Activated naive CD4-positive, alpha-beta T cell treated with anti-CD3 and anti-CD28 coated beads, Interleukin-2, amount 50 U/mL, for 24 hours (primary cell): Measurements from ENCODE around the gene PACS2.
"Not testable (repeated sequence)": the region's sequence is repeated elsewhere in the genome, so short reads cannot be mapped to it uniquely, and the experiment has no call there.

Experiments used
- H3K27ac Mint-ChIP-seq: one replicate; pipeline ENCODE4 v1.8.0; 2021; ENCODE audit warnings: mild to moderate bottlenecking, mixed read lengths
- H3K27me3 Mint-ChIP-seq: one replicate; pipeline ENCODE4 v1.8.0; 2021; ENCODE audit warnings: mixed read lengths
- H3K36me3 Mint-ChIP-seq: one replicate; pipeline ENCODE4 v1.8.0; 2021; ENCODE audit warnings: mixed read lengths
- H3K4me1 Mint-ChIP-seq: one replicate; pipeline ENCODE4 v1.8.0; 2021; ENCODE audit warnings: mixed read lengths
- H3K4me3 Mint-ChIP-seq: one replicate; pipeline ENCODE4 v1.8.0; 2021; ENCODE audit warnings: mild to moderate bottlenecking, mixed read lengths
- H3K9me3 Mint-ChIP-seq: one replicate; pipeline ENCODE4 v1.8.0; 2021; ENCODE audit warnings: mixed read lengths

Gene PACS2

DNA sequence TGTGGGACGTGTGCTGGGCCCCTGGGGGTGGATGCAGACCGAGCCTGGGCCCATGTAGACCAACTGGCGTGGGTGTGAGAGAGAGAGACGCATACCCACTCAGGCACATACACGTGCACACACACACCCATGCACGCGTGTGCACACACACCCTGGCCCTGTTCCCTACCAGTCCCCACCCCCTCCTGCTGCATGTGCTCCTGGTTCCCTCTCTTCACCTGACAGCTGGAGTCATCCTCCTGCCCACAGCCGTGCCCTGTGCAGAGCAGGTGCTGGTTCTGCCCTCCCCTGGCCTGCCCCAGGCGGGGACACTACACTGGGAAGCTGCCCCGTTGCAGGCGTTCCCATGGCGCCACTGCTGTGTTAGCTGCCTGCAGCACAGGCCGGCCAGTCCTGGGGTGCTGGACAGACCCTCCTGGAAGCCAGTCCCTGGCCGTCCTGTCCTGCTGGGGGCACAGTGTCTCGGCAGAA, 18.5 kb downstream of the PACS2 start:
- no peaks in the 10 kb centered on the region for H3K9me3 Mint-ChIP-seq
- no peak overlapping the region for H3K27ac Mint-ChIP-seq
- no peaks in the 10 kb centered on the region for H3K36me3 Mint-ChIP-seq

DNA sequence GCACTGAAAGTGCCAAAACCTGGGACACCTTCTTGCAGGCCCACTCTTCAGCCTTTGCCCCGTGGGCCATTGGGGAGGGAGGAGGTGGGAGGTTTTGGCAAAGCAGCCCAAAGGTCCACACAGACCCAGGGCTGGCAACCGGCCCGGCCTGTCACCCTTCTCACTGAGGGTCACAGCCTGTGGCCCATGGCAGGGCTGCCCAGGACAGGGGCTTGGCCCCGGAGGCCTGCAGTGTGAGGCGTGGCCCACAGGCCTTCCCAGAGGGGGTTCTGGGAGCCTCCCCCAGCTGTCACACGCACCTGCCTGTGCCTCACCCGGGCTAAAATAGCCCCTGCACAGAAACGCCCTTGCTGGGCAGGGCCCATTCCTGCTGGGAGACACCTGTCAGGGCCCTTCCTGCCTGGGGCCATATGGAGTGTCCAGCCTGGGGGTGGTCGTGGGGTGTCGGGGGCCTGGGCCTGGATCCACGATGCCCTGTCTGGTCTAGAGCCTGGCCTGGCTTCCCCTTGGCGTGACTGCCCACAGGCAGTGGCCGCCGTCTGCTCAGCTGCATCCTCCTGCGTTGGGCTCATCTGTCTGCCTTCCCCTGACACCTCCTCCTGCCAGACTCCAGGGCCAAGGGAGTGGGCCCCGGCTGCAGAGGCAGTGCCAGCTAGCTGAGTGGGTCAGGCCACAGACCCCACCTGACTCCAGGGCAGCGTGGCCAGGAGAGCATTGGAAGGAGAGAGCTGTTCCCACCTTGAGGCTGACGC, 19.2 kb downstream of the PACS2 start:
- no peak overlapping the region for H3K4me3 Mint-ChIP-seq
- H3K27me3 Mint-ChIP-seq = no peaks in the 10 kb centered on the region
- no peaks in the 10 kb centered on the region for H3K36me3 Mint-ChIP-seq
- H3K4me1 Mint-ChIP-seq = peaks cover 22% of the 10 kb centered on the region
- no peak overlapping the region for H3K27ac Mint-ChIP-seq
- no peaks in the 10 kb centered on the region for H3K9me3 Mint-ChIP-seq

More for the DNA sequence above, 18.5 kb downstream of the PACS2 start:
- Mint-ChIP-seq H3K4me3 (no peak overlapping the region), H3K4me1 (peaks cover 29% of the 10 kb centered on the region), H3K27me3 (no peaks in the 10 kb centered on the region)

- H3K27ac Mint-ChIP-seq = no peak overlapping the region
- H3K4me1 Mint-ChIP-seq = peaks cover 16% of the 10 kb centered on the region
- no peaks in the 10 kb centered on the region for H3K36me3 Mint-ChIP-seq
- no peaks in the 10 kb centered on the region for H3K27me3 Mint-ChIP-seq
- no peak overlapping the region for H3K4me3 Mint-ChIP-seq
- no peaks in the 10 kb centered on the region for H3K9me3 Mint-ChIP-seq
Measured at GRCh38 chr14:105334383-105335230, 20.1 kb downstream of the PACS2 start.

GRCh38 chr14:105335231-105335542, 20.6 kb downstream of the PACS2 start:
- peaks cover 16% of the 10 kb centered on the region for H3K4me1 Mint-ChIP-seq
- H3K36me3 Mint-ChIP-seq, H3K27me3 Mint-ChIP-seq, H3K4me3 Mint-ChIP-seq, H3K9me3 Mint-ChIP-seq, H3K27ac Mint-ChIP-seq: not testable (repeated sequence)

- Mint-ChIP-seq H3K4me3 (no peak overlapping the region), H3K9me3 (no peaks in the 10 kb centered on the region), H3K27ac (no peak overlapping the region), H3K36me3 (no peaks in the 10 kb centered on the region), H3K27me3 (no peaks in the 10 kb centered on the region), H3K4me1 (peaks cover 12% of the 10 kb centered on the region)
Measured at GRCh38 chr14:105335735-105336476, 21.4 kb downstream of the PACS2 start.

DNA sequence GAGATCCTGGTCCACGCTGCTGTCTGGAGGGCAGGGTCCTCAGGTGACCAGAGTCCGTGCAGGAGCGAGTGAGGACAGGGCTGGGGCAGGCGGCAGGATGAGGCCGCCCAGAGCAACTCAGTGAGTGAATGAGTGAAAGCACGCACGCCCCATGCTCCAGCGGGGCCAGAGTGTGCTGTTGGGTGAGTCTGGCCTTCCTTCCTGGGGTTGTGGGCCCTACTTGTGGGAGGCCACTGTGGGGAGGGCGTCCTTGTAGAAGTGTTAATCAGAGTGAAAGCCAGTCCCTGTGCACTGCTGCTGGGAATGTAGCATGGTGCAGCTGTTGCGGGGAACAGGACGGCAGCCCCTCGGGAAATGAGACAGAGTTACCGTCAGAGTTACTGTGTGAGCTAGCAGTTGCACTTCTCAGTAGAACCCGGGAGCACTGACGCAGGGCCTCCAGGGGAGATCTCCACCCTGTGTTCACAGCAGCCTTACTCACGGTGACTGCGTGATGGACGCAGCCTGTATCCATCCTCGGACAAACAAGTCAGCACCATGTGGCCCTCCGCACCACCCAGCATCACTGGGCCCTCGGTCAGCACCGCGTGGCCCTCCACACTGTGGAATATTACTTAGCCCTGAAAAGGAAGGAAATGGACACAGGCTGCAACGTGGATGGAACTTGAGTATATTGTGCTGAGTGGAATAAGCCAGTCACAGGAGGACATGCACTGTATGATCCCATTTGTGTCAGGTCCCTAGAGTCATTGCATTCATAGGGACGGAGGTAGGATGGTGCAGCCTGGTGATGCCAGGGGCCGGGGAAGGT, 22.1 kb downstream of the PACS2 start:
- Mint-ChIP-seq H3K4me1 (peaks cover 11% of the 10 kb centered on the region), H3K36me3 (no peaks in the 10 kb centered on the region), H3K27me3 (no peaks in the 10 kb centered on the region), H3K9me3 (no peaks in the 10 kb centered on the region), H3K4me3 (no peak overlapping the region), H3K27ac (no peak overlapping the region)

GRCh38 chr14:105337433-105337832, 22.9 kb downstream of the PACS2 start:
- H3K4me3 Mint-ChIP-seq = no peak overlapping the region
- no peaks in the 10 kb centered on the region for H3K27me3 Mint-ChIP-seq
- H3K9me3 Mint-ChIP-seq = no peaks in the 10 kb centered on the region
- H3K4me1 Mint-ChIP-seq = peaks cover 9% of the 10 kb centered on the region
- H3K27ac Mint-ChIP-seq = no peak overlapping the region
- no peaks in the 10 kb centered on the region for H3K36me3 Mint-ChIP-seq

DNA sequence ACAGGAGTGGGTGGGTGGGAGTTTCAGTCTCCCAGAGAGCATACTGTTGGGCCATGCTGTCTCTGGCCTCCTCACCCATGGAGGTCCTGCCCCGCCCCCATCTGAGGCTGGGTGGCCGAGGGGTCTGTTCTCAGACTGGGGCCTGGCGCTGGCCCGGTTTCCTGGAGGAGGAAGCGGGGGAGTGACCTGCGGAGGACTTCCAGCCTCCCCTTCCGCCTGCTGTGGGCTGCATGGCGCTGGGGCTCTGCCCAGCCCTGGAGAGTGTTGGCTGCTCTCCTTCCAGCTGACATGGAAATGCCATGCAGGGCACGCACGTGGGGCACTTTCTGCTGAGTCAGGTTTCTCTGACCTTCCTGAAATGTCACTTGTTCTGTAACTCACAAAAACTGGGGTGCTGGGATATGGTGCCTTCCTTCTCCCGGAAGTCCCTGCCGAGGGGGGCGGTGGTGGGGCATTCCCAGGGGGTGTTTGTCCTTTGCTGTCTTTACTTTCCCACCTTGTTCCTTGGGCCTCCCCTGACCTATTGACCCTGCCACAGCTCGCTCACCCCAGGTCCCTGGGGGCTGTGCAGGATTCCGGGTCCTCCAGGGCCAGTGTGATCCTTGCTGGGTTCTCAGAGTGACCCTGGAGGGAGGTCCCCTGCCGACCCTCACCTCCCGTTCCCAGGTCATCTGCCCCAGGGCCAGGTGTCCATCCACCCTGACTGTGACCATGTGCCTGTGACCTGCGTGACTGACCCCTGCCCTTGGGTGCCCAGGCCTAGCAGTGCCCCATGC, 23.6 kb downstream of the PACS2 start:
- Mint-ChIP-seq H3K36me3 (no peaks in the 10 kb centered on the region), H3K27ac (no peak overlapping the region), H3K27me3 (no peaks in the 10 kb centered on the region), H3K4me3 (no peak overlapping the region), H3K4me1 (peaks cover 11% of the 10 kb centered on the region), H3K9me3 (no peaks in the 10 kb centered on the region)

- no peaks in the 10 kb centered on the region for H3K9me3 Mint-ChIP-seq
- H3K27ac Mint-ChIP-seq = peak overlapping the region; percentile 51
- H3K27me3 Mint-ChIP-seq = no peaks in the 10 kb centered on the region
- no peak overlapping the region for H3K4me3 Mint-ChIP-seq
- H3K36me3 Mint-ChIP-seq = no peaks in the 10 kb centered on the region
- H3K4me1 Mint-ChIP-seq = peaks cover 13% of the 10 kb centered on the region
Measured at GRCh38 chr14:105340821-105341733, 26.5 kb downstream of the PACS2 start.

DNA sequence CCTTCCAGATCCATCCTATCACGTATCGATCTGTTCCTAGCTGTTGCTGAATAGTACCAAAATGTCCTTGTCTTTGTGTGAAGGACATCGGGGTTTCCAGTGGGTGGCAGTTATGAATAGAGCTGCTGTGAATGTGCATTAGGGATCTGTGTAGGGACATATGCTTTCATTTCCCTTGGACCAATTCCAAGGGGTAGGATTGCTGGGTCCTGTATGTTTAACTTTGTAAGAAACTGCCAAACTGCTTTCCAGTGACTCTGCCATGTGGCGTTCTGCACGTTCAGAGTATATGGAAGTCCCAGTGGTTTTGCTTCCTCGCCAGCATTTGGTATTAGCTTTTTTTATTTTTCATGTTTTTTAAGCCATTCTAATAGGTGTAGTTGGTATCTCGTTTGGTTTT, 28.6 kb downstream of the PACS2 start:
- H3K4me1 Mint-ChIP-seq = peaks cover 13% of the 10 kb centered on the region
- H3K4me3 Mint-ChIP-seq = no peak overlapping the region
- H3K27me3 Mint-ChIP-seq = no peaks in the 10 kb centered on the region
- H3K9me3 Mint-ChIP-seq = no peaks in the 10 kb centered on the region
- no peaks in the 10 kb centered on the region for H3K36me3 Mint-ChIP-seq
- no peak overlapping the region for H3K27ac Mint-ChIP-seq

DNA sequence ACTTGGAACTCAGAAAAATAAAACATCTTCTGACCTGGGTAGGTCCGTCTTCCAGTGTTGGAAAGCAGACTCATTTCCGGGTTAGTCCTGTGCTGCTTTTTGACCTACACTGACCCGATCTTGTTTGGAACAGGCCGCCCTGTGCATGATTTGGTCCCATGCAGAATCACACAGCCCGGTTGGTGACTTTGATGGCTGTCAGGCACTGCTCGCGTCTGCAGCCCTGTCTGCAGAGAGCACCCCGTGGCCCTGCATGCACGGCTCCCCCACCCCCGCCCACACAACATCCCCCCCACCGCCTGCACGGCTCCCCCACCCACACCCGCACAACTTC, 31.6 kb downstream of the PACS2 start:
- no peaks in the 10 kb centered on the region for H3K36me3 Mint-ChIP-seq
- H3K9me3 Mint-ChIP-seq = no peaks in the 10 kb centered on the region
- H3K27me3 Mint-ChIP-seq = no peaks in the 10 kb centered on the region
- peaks cover 11% of the 10 kb centered on the region for H3K4me1 Mint-ChIP-seq
- H3K4me3 Mint-ChIP-seq = no peak overlapping the region
- no peak overlapping the region for H3K27ac Mint-ChIP-seq

GRCh38 chr14:105346876-105347586, 32.5 kb downstream of the PACS2 start:
- no peaks in the 10 kb centered on the region for H3K27me3 Mint-ChIP-seq
- peaks cover 5% of the 10 kb centered on the region for H3K4me1 Mint-ChIP-seq
- no peak overlapping the region for H3K27ac Mint-ChIP-seq
- no peaks in the 10 kb centered on the region for H3K9me3 Mint-ChIP-seq
- H3K36me3 Mint-ChIP-seq = no peaks in the 10 kb centered on the region
- no peak overlapping the region for H3K4me3 Mint-ChIP-seq

DNA sequence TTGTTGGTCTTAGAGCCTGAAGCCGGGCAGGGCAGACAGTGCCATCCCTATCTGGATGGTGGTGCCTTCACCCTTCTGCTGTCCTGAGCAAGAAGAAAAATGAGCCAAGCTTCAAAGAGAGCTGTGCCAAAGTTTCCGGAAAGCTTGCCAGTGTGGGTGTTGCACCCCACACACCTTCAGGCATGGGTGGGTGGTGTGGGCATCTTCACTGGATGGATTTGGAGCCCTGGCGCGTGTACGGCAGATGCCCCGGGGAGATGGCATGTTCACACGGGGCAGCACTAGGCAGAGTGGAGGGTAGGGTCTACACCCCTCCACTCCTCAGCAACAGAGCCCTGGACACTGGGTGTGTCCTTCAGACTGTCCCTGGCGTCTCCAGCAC, 33.0 kb downstream of the PACS2 start:
- Mint-ChIP-seq H3K9me3 (no peaks in the 10 kb centered on the region), H3K4me3 (no peak overlapping the region), H3K27ac (no peak overlapping the region), H3K36me3 (no peaks in the 10 kb centered on the region), H3K4me1 (peaks cover 7% of the 10 kb centered on the region), H3K27me3 (no peaks in the 10 kb centered on the region)
